Stimulated activated CD8-positive, alpha-beta memory T cell treated with anti-CD3 and anti-CD28 coated beads, Interleukin-4, amount 100 ng/mL, for 4 hours (primary cell): ENCODE results near the gene IL25.

Experiments used
- DNase-seq, 2 donors: peaks; one replicate each; pipeline ENCODE4 v3.0.0-alpha.2; 2020; ENCODE audit warnings: low read depth in 2 of 2, low spot score in 1 of 2

IL25 gene

GRCh38 chr14:23352506-23353432, 19.8 kb upstream of the IL25 start, which contains the start of gene SLC22A17:
SLC22A17 (minus strand) TSS chr14:23352887.
- peak; percentile 5 to 18 for DNase-seq

DNA sequence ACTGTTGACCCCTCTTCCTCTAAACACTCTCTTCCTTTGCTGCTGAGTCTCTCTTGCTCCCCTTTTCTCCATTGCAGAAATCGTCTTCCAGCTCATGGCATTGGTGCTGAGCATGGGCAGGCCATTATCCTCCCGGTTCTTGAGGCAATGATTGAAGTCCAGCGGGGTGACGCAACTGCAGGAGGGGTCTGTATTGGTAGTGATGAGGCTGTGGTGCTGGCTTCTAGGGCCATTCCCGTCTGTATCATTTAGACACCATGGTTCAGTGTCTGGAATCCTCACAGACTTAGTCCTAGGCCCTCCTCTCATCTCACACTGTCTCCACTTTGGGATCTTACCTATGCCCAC, 19.2 kb upstream of the IL25 start:
- DNase-seq = no peak

- no peak for DNase-seq
Observed at GRCh38 chr14:23354990-23355389, 17.6 kb upstream of the IL25 start.

DNA sequence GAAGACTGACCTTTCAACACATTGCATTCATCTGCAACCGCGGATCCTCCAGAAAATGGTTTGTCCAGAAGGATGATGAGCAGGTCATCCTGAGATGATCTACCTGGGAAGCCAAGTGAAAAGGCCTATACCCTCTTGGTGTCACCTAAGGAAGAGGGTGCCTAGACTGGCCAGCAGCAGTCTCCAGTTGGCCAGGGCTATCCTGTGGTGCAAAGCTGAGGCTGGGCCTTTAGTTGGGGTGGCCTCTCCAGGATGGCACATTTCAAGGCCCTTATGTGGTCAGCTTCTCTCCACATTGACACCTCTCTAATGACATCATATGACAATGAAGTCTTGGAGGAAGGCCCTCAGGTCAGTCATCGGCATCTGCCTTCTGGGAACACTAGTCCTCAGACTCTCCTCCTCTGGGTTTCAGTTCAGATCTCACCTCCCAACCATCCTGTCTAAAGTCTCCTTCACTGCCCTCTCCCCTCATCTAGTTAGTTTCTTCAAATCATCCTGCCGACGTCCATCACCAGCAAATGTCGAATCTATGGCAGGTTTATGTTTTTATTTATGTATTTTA, 16.7 kb upstream of the IL25 start:
- DNase-seq = no peak

- DNase-seq = no peak
Observed at GRCh38 chr14:23356662-23357061, 15.9 kb upstream of the IL25 start.

GRCh38 chr14:23357261-23357660, 15.3 kb upstream of the IL25 start:
- DNase-seq = no peak

GRCh38 chr14:23358042-23358441, 14.6 kb upstream of the IL25 start:
- DNase-seq = no peak

DNA sequence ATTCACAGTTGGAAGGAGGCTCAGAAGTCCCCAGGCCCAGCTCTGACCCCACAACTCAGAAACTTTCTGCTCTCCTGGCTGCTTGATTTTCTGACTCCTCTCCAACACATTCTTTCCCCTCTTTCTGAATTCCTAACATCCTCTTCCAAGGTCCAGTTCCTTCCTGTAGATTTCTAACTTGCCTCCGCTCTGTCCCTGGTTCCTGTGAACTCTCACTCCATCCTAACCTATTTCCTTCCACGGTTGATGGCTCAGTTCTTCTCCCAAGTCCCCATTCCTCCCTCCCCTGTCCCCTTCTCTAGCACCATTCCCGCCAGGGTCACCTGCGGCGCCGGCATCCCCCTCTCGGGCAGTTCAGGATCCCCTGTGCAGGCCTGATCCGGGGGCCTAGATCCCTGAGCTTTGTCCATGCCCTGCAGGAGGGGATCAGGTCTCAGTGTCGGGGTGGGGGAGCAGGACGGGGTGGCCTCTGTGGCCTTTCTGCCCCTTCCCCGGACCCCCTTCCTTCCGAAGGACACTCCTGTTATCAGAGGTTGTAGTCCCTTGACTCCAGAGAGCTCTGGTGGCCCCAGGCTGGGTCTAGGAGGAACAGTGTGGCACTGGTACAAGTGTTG, 13.9 kb upstream of the IL25 start:
- no peak for DNase-seq

- DNase-seq = no peak
Observed at GRCh38 chr14:23359167-23359626, 13.4 kb upstream of the IL25 start.

- no peak for DNase-seq
Observed at GRCh38 chr14:23359722-23360447, 12.7 kb upstream of the IL25 start.

- no peak for DNase-seq
Observed at GRCh38 chr14:23360496-23360895, 12.1 kb upstream of the IL25 start.

DNA sequence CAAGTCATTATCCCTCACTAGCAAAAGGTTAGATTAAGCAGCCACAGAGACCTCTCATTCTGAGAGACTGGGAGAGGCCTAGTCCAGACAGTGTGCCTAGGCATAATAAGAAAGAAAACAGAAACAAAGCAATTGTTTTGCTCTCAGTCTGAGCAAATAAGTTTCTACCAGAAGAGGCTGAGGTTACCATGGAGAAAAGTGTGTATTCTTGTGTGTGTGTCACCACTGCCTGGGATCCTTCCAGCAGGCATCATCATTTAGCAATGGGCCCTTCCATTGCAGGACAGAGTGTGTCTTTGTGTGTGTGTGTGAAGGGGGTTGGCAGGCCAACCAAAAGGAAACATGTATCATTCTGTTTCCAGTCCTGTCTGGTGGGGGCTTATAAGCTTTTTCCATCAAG, 11.3 kb upstream of the IL25 start:
- no peak for DNase-seq

DNA sequence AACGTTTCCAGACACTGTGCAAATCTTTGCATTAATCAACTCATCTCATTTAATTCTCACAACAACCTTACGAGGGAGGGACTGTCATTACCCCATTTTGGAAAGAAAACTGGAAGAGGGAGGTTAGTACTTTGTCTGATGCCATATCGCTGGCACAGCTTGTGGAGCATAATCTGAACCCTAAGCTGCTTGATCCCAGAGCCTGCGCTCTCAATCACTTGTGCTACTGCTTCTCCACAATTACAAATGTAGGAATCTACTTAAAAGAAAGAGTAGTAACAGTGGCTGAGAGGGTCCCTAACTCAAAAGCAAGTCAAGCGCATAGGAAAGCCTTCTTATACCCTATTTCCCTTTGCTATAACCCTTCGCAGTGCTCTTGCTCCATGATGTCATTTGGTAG, 10.8 kb upstream of the IL25 start:
- DNase-seq = no peak

DNA sequence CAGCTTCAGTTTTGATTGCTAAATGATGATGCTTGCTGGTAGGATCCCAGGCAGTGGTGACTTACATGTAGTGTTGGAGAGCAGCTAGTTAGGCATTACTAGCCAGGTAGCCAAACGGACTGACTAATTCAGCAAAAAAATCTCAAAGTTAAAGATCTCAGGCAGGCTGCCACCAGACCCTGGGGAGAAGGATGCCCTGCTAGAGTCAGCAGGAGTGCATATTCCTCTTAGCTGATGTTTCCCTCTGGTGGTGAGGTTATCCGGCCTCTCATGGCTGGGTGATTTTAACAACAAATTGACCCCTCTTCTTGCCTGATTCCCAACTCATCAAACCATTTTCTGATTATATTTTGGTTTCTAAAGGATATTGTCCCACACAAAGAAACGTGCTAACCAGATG, 10.4 kb upstream of the IL25 start:
- no peak for DNase-seq

- no peak for DNase-seq
Observed at GRCh38 chr14:23364164-23365035, 8.2 kb upstream of the IL25 start.

DNA sequence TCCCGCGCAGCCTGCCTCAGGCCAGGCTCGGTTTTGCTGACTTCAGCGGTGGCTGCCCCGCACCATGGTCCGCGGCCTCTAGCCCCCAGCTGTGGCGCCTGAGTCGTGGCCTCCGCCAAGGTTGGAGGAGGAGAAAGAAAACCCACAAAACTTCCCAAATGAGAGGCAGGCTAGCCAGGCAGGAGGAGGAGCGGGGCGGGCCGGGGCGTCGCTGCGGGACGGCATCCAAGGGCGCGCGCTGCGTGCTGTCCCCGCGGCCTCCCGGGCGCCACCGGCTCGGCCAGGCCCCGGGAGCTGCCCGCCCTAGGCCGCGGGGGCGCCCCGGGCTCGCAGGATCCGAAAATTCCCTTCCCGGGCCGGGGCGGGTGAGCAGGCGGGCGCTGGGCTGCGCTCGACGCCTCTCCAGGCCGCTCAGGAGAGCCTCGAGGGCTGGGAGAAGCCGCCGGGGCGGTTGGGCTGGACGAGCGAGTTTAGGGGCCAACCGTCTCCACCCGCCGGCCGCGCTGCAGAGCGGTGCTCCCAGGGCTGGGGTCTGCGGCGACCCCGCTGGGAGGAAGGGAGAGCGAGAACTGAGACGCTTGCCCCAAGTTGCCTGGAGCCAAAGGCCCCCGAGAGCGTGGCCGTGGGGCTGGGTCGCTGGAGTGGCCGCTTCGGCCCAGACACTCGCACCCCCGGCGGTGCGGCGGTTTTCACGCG, 7.4 kb upstream of the IL25 start, which contains the start of gene EFS:
Gene EFS, minus strand, starts transcription at position 137 of the 696 bp plus-strand sequence. CDS start 147 bp downstream, outside the sequence.
- DNase-seq = no peak

- DNase-seq = no peak
Observed at GRCh38 chr14:23365732-23366425, 6.7 kb upstream of the IL25 start.

- DNase-seq = no peak
Observed at GRCh38 chr14:23366426-23366921, 6.1 kb upstream of the IL25 start.

DNA sequence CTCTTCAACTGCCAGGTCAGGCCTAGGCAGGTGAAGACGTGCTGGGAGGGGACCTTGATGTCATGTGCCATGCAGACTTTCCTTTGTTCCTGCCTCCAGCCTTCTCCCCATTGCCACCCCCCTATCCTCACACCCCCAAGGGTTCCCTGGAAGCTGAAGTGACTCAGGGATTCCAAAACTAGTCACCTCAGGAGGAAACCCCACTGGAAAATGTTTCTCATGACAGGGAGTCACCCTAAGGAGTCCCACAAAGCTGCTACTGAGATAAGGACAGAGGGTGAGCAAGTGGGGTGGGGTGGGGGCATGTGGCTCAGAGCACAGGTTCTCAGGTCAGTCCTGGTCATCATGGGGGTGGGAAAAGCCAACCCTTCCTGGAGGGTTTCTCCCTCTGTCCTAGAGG, 2.4 kb upstream of the IL25 start:
- no peak for DNase-seq
